HTR-8/SVneo (cell line): ENCODE results near the gene UBL3.

Experiments
- DNase-seq: peaks from one replicate; pipeline ENCODE4 v3.0.0; 2011; ENCODE audit warnings: low spot score, mixed read lengths; ENCODE audit not compliant: insufficient read length
- FAIRE-seq: peaks from 2 replicates; lab custom pipeline; 2011; peaks lifted over from hg19 to GRCh38; lab: Jason Lieb, UNC

UBL3 gene

DNA sequence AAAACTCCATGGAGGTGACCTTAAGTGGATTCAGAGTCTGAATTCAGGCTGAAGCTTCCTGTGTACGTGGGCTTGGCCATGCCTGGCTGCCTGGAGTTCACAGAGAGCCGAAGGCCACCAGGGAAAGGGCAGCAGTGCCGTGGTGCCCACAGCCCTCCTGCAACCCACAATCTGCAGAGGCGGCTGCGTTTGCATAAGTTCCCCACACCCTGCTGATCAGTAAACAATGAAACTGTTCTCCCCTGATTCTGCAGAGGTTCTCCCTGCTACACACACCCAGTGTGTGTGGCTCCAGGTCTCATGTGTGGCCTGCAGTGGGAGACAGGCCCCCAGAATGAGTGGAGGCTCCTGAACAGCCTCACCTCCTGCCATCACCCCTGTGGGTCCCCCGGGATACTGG, 128.0 kb downstream of the UBL3 start:
- DNase-seq (no peak), FAIRE-seq (no peak)

DNA sequence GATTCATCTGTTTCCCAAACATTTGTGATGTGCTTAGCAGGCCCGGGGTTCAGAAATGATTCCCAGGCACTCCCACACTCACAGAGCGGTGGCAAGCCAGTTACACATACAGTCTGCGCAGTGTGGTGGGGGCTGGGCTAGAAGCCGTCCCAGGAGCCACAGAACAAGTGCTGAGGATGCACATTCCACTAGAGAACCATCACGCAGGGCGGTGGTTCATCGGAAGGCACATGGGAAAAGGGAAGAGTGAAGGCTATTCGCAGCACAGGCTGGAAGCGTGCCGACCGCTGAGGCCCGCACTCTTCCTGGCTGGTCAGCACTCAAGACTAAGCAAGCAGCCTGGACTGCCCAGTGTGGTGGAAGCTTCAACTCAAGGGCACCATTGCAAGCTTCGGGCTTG, 128.7 kb downstream of the UBL3 start:
- no peak for FAIRE-seq

DNA sequence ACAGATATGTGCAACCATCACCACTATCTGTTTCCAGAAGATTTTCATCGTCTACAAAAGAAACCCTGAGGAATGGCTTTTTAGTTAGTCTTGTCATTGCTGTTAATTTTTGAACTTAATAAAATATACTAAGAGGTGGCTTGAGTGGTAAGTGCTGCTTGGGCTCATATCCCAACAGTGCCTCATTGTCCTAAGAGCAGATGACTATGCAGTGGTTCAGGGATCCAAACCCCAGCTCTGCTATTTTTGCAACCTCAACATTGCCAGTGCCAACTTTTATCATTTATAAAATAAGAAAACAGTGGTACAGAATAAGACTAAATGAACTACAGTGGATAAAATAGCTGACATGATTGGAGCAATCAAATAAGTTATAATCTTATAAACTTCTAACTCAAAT, 131.7 kb downstream of the UBL3 start:
- no peak for FAIRE-seq

More for the DNA sequence above, 128.7 kb downstream of the UBL3 start:
- DNase-seq: no peak

DNA sequence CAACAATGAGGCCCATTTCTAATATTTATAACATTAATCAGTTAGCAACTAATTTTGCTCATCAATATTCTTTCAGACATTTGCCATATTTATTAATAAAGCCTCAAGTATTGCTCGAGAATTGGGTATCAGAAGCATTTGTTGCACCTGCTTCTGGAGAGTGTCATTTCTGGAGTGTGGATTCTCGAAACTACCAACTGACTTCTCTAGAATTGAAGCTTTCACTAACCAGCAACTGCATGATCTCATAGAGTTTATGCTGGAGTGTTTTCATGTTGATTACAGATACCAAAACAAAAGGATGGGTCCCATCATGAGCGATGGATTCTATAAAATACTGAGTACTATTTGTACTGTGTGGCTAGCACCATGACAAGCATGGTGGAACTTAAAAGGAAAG, 133.9 kb downstream of the UBL3 start:
- no peak for DNase-seq
- no peak for FAIRE-seq

More for the DNA sequence above, 131.7 kb downstream of the UBL3 start:
- no peak for DNase-seq
